AG04450 (cell line): ENCODE data around the gene ITGA5. TPM values are rescaled to one million over a fixed set of nuclear protein-coding genes. Genes with fewer than 3 reads are reported as not detected.

Experiments
- CTCF ChIA-PET: fragments of 300-600, 350-600 bp; formaldehyde crosslinking; extraction: SDS; loops from one replicate; lab custom pipeline; 2022; ENCODE audit warnings: antibody characterized with exemption, inconsistent platforms; lab: Charles Lee
- POLR2A ChIA-PET: fragments of 350-600 bp; formaldehyde crosslinking; extraction: SDS; loops from one replicate; lab custom pipeline; 2021; ENCODE audit warnings: antibody characterized with exemption, inconsistent platforms; lab: Yijun Ruan, JAX
- DNase-seq: peaks from one replicate; pipeline ENCODE4 v3.0.0-alpha.2; 2011; ENCODE audit warnings: low read depth, low spot score
- H3K27ac ChIP-seq: one replicate; pipeline ENCODE4 v1.5.1; 2012; ENCODE audit warnings: low read depth, low read length, control low read depth
- H3K27me3 ChIP-seq: one replicate; pipeline ENCODE4 v1.6.0; 2012; ENCODE audit warnings: low read length; ENCODE audit not compliant: control insufficient read depth, insufficient read depth
- H3K4me3 ChIP-seq: 2 replicates; pipeline ENCODE4 v1.5.1; 2011; ENCODE audit warnings: mild to moderate bottlenecking, low read depth, low read length, control low read depth
- H3K9me3 ChIP-seq: 2 replicates; pipeline ENCODE4 v1.5.1; 2012; ENCODE audit warnings: low read length; ENCODE audit not compliant: control insufficient read depth, insufficient read depth
- polyA plus RNA-seq: library from polyadenylated mRNA; depleted of rRNA; stranded (reverse); fragments of >200 nt; gene quantifications from 2 replicates; pipeline ENCODE4 v1.2.3, GENCODE V29; 2011
- TF ChIP-seq, protein P1 (sequence below): IDR thresholded peaks from 2 replicates; pipeline ENCODE4 v1.5.1; 2011; ENCODE audit warnings: low read depth, low read length, control low read depth, inconsistent platforms

The ITGA5 gene
- polyA plus RNA-seq, 1 experiment, result 160 TPM

DNA sequence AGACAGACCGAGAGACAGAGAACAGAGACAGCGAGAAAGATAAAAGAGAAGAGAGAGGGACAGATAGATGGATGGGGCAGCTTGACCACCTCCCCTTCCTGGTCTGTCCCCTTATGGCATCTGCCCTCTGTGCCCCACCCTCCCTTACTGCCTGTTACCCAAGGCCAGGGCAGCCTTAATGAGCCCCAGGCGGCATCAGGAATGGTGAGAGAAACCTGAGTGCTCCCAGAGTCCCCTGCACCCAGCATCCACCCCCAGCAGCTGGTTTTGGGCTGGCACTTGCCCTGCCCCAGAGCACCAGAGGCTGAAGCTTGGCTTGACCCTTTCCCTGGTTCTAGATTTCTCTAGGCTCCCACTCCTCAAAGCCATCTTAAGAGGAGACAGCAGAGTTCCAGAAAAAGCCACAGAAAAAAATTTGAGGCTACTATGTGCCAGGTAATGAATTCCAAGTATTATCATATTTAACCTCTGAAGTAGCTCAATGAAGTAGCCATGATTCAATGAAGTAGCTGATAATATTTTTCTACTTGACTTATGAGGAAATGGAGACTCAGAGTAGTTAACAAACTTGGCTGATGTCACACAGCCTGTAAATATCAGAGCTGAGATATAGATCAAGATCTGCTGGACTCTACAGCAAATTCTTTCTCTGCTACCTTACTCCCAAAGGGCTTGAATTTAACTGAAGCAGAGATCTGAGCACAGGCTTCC lies 32.5 kb downstream of the ITGA5 start:
- CTCF ChIA-PET, result interaction anchor here (1.5 to 11.6 kb wide), 4 partner anchors 13 to 172 kb away, joined by 5 to 212 read pairs (median 7); no protein-coding TSS in a partner anchor
- no peak for DNase-seq

DNA sequence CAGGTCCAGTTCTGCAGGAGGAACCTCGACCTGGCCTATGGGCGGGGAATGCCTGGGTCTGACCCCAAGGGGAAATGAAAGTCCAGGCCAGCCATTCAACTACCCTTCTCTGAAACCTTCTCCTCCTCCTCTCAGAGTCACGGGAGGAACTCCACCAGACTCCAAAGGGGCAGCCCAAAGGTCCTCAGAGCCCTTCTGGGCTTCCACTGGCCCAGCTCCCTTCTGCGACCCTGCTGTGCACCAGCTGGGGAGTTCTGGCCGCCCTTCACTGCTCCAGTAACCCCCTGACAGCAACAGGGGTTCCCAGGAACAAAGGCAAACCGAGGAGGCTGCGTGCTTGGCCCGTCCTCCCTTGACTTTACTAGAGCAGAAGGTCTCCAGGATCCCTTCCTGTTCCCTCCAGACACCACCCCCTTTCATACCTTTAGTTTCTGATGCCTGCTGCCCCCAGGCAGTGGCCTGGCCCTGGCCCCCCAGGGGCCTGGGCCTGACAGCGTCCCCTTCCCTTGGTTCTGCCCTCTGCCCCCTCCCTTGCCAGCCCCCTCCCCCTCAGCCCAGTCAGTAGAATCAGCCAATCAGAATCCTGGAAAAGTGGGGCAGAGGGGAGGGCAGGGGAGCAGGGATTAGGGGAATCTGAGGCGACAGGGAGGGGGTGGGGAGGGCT lies 33.7 kb downstream of the ITGA5 start:
- no peak for DNase-seq
- Histone ChIP-seq H3K4me3 (no peak overlapping the region), H3K27ac (no peak overlapping the region), H3K27me3 (no peaks in the 10 kb centered on the region), H3K9me3 (no peaks in the 10 kb centered on the region)
- TF ChIP-seq, protein P1, sequence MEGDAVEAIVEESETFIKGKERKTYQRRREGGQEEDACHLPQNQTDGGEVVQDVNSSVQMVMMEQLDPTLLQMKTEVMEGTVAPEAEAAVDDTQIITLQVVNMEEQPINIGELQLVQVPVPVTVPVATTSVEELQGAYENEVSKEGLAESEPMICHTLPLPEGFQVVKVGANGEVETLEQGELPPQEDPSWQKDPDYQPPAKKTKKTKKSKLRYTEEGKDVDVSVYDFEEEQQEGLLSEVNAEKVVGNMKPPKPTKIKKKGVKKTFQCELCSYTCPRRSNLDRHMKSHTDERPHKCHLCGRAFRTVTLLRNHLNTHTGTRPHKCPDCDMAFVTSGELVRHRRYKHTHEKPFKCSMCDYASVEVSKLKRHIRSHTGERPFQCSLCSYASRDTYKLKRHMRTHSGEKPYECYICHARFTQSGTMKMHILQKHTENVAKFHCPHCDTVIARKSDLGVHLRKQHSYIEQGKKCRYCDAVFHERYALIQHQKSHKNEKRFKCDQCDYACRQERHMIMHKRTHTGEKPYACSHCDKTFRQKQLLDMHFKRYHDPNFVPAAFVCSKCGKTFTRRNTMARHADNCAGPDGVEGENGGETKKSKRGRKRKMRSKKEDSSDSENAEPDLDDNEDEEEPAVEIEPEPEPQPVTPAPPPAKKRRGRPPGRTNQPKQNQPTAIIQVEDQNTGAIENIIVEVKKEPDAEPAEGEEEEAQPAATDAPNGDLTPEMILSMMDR, result no peak
- ChIA-PET POLR2A (interaction anchor here (0.6 kb wide), 1 partner anchor 1527 kb away, joined by 4 read pairs; no protein-coding TSS in a partner anchor), CTCF (interaction anchor here (1.3 to 11.6 kb wide), 5 partner anchors 8 to 171 kb away, joined by 4 to 212 read pairs (median 6); no protein-coding TSS in a partner anchor)

More for the DNA sequence above, 32.5 kb downstream of the ITGA5 start:
- POLR2A ChIA-PET, result no interaction called here
- no peak overlapping the region for H3K4me3 ChIP-seq
- H3K9me3 ChIP-seq, result no peaks in the 10 kb centered on the region
- H3K27ac ChIP-seq, result no peak overlapping the region
- TF ChIP-seq, protein P1, result no peak
- H3K27me3 ChIP-seq, result no peaks in the 10 kb centered on the region

DNA sequence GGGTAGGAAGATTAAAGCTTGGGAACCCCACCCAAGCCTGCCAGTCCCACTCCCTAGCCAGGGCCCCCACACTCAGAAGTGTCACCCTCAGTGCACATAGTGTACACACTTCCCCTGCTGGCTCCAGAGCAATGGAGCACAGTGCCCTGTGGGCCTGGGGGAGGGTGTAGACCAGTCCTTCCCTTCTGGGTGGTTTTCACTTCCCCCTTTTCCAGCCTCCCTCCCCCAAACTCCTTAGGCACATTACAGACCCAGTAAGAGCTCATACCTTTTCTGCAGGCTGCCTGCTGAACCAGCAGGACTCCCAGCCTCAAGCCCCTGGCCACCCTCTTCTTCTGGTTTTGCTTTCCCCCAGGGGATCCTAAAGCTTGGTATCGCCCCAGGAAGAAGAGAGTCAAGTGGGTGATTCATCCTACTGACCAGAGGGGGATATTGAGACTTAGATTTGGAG lies 34.5 kb downstream of the ITGA5 start, which contains the start of gene ZNF385A:
TSS of gene ZNF385A (minus strand) at position 143 of the 451 bp plus-strand sequence. CDS start 219 bp downstream, outside the sequence.
- CTCF ChIA-PET, result interaction anchor here (1.3 to 11.6 kb wide), 4 partner anchors 9 to 55 kb away, joined by 4 to 212 read pairs (median 16); no protein-coding TSS in a partner anchor
- TF ChIP-seq, protein P1, result no peak
- POLR2A ChIA-PET, result interaction anchor here (0.6 kb wide), 1 partner anchor 1528 kb away, joined by 4 read pairs; no protein-coding TSS in a partner anchor
- Histone ChIP-seq H3K4me3 (no peak within 1 kb of the TSS), H3K27ac (peak within 1 kb of the TSS; percentile 73), H3K9me3 (no peaks in the 10 kb centered on the region), H3K27me3 (no peaks in the 10 kb centered on the region)
- DNase-seq, result no peak

DNA sequence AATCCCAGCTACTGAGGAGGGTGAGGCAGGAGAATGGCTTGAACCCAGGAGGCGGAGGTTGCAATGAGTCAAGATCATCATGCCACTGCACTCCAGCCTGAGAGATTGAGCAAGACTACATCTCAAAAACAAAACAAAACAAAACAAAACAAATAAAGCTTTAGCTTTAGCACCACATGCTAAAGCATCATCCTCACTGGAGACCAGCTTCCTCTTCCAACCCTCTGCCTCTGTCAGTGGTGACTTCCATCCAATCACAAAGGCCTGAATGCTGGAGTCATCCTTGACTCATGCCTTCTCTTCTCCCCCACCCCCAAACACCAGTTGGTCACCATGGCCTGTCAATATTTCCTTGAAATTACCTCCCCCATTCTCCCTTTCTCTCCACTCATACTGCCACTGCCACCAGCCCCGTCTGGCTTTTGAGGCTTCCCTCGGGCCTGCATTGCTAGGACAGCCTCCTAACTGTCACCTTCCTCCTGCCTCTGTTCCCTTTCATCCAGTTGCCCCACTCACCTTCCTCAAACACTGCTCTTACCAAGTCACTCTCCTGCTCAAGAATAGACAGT lies 35.9 kb downstream of the ITGA5 start:
- POLR2A ChIA-PET, result interaction anchor here (0.6 to 1.2 kb wide), 2 partner anchors 9 to 103 kb away, joined by 3 to 4 read pairs; partner anchors contain the start of gene HNRNPA1
- Histone ChIP-seq H3K27me3 (no peaks in the 10 kb centered on the region), H3K4me3 (no peak overlapping the region), H3K27ac (peak overlapping the region; percentile 73), H3K9me3 (no peaks in the 10 kb centered on the region)
- CTCF ChIA-PET, result interaction anchor here (0.8 to 11.6 kb wide), 8 partner anchors 10 to 168 kb away, joined by 3 to 212 read pairs (median 17); partner anchors contain the start of gene COPZ1
- TF ChIP-seq, protein P1, result no peak
- peak; percentile 70 for DNase-seq
